GM12865 (cell line): ENCODE results near the gene RAP2A.
A peak's percentile ranks its signal among the peaks of the same experiment; 100 is the strongest.

Source experiments
- DNase-seq: peaks from one replicate; pipeline ENCODE4 v3.0.0; 2010; ENCODE audit warnings: low read depth
- H3K4me3 ChIP-seq: 2 replicates; pipeline ENCODE4 v1.5.1; 2011; ENCODE audit warnings: mild to moderate bottlenecking, low read depth, low read length, control low read depth
- CTCF ChIP-seq: IDR thresholded peaks from 2 replicates; pipeline ENCODE4 v1.5.1; 2011; ENCODE audit warnings: low read length, control low read depth, low read depth, inconsistent platforms; ENCODE audit not compliant: insufficient read depth; ENCODE audit errors: missing control alignments

Gene RAP2A

GRCh38 chr13:97436845-97437244, 2.9 kb downstream of the RAP2A start:
- DNase-seq: no peak
- no peak for TF ChIP-seq CTCF
- H3K4me3 ChIP-seq: peak overlapping the region; percentile 96

GRCh38 chr13:97437729-97438128, 3.8 kb downstream of the RAP2A start:
- peak; percentile 50 for DNase-seq
- H3K4me3 ChIP-seq: peak overlapping the region; percentile 96
- TF ChIP-seq CTCF: no peak

GRCh38 chr13:97438856-97439595, 5.1 kb downstream of the RAP2A start:
- no peak for DNase-seq
- TF ChIP-seq CTCF: no peak
- H3K4me3 ChIP-seq: no peak overlapping the region

GRCh38 chr13:97440598-97441170, 6.7 kb downstream of the RAP2A start:
- no peak for TF ChIP-seq CTCF
- DNase-seq: no peak
- H3K4me3 ChIP-seq: no peak overlapping the region

GRCh38 chr13:97441368-97441767, 7.4 kb downstream of the RAP2A start:
- no peak for TF ChIP-seq CTCF
- peak overlapping the region; percentile 15; the same call in 1 of the 2 replicates for H3K4me3 ChIP-seq
- DNase-seq: no peak

GRCh38 chr13:97445522-97446187, 11.7 kb downstream of the RAP2A start:
- no peak for TF ChIP-seq CTCF
- no peak for DNase-seq
- no peak overlapping the region for H3K4me3 ChIP-seq
